Kidney (tissue), 14 donors: ENCODE measurements around the gene CD4. TPM values are rescaled to one million over a fixed set of nuclear protein-coding genes. Genes with fewer than 3 reads are reported as not detected.

Experiments
- DNase-seq, 5 donors: peaks; one replicate each; pipeline ENCODE4 v3.0.0-alpha.2; 2013 to 2020
- FAIRE-seq: peaks from 2 replicates; lab custom pipeline; 2012; peaks lifted over from hg19 to GRCh38; lab: Jason Lieb, UNC
- H3K27ac ChIP-seq, 2 donors: one replicate each; pipeline ENCODE4 v1.7.0; 2013; ENCODE audit warnings: low read depth in 2 of 2, low read length in 2 of 2, inconsistent platforms in 1 of 2
- H3K27me3 ChIP-seq: one replicate; pipeline ENCODE4 v1.7.1; 2013; ENCODE audit warnings: low read length, inconsistent platforms; ENCODE audit not compliant: control insufficient read depth, insufficient read depth
- H3K36me3 ChIP-seq, 3 donors: one replicate each; pipeline versions ENCODE4 v1.7.0 to v1.7.1; 2013; ENCODE audit warnings: low read length in 3 of 3, control low read depth in 1 of 3, inconsistent platforms in 1 of 3; ENCODE audit not compliant: insufficient read depth in 3 of 3, control insufficient read depth in 2 of 3
- H3K4me1 ChIP-seq, 3 donors: one replicate each; pipeline versions ENCODE4 v1.7.0 to v1.7.1; 2013; ENCODE audit warnings: low read length in 3 of 3, inconsistent platforms in 1 of 3, low read depth in 1 of 3; ENCODE audit not compliant: control insufficient read depth in 2 of 3, insufficient read depth in 2 of 3
- H3K4me3 ChIP-seq, 3 donors: one replicate each; pipeline versions ENCODE4 v1.7.0 to v1.8.1; 2013; ENCODE audit warnings: low read length in 3 of 3, control low read depth in 1 of 3, inconsistent platforms in 1 of 3
- H3K9ac ChIP-seq, 3 donors: one replicate each; pipeline versions ENCODE4 v1.7.0 to v1.7.1; 2013; ENCODE audit warnings: low read length in 3 of 3, control low read depth in 1 of 3, inconsistent platforms in 1 of 3
- H3K9me3 ChIP-seq, 3 donors: one replicate each; pipeline versions ENCODE4 v1.7.0 to v1.7.1; 2013; ENCODE audit warnings: low read length in 3 of 3, control low read depth in 1 of 3, inconsistent platforms in 1 of 3; ENCODE audit not compliant: control insufficient read depth in 2 of 3, insufficient read depth in 1 of 3
- CTCF ChIP-seq: IDR thresholded peaks from 3 replicates; pipeline ENCODE4 v1.5.1; 2012; ENCODE audit warnings: mild to moderate bottlenecking, moderate library complexity, borderline replicate concordance; ENCODE audit not compliant: insufficient read depth; ENCODE audit errors: extremely low read depth
- intact Hi-C: fragments of 100-400 bp; cut with DNase I; formaldehyde crosslinking; loops from one replicate; pipeline ENCODE4 v1.11.1; 2022
- polyA plus RNA-seq: library from polyadenylated mRNA; stranded (reverse); fragments of 350-450 nt; fragmentation: Illumina TruSeq; extraction: RNeasy Lipid Tissue Mini Kit (QIAGEN cat#74804); gene quantifications from one replicate; pipeline ENCODE4 v1.2.3, GENCODE V29; 2014; ENCODE audit warnings: low read depth, low replicate concordance; ENCODE audit not compliant: insufficient read depth
- total RNA-seq: library from RNA; stranded (reverse); fragmentation: NEBNext Ultra II Directional; extraction: Animal tissue kit (Norgen Biotek cat#: 25700); gene quantifications from one replicate; pipeline ENCODE4 v1.2.1, GENCODE V29; 2021
- donor health status: control.
- donor health status: control.
- donor health status: control.
- donor health status: control.
- donor health status: control.
- donor health status: DM: yes; HTN: yes; CAD: no.
- donor health status: Normal renal cell carcinoma (clear cell type).

CD4 gene
- total and polyA plus RNA-seq, 2 donors from 2014 or later: 12.2 to 38.1 TPM

DNA sequence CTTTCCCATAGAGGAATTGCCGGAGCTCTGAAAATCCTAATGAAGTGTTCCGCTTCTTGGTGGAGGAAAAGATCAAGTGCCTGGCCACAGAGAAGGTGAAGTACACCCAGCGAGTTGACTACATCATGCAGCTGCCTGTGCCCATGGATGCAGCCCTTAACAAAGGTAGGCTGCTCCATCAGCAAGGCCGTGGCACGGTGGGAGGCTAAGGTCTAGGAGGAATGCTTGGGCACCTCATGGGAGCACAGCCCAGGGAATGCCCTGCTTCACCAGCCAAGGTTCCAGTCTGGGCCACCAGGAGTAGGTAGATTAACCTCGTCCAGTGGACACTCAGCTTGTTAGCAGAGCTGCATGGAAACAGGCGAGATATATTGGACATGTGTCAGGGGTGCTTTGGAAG, 71.6 kb downstream of the CD4 start:
- DNase-seq: peak in 1 of 5 donors; percentile 41
- Histone ChIP-seq H3K36me3 (peaks cover 12 to 77% (median 46%) of the 10 kb centered on the region in 3 donors), H3K27ac (no peak overlapping the region), H3K4me1 (no peaks in the 10 kb centered on the region), H3K4me3 (no peak overlapping the region), H3K9ac (no peak overlapping the region), H3K27me3 (no peaks in the 10 kb centered on the region), H3K9me3 (no peaks in the 10 kb centered on the region)
- FAIRE-seq: no peak
- intact Hi-C loops: no loop called here
- TF ChIP-seq CTCF: no peak

- Histone ChIP-seq H3K36me3 (peaks cover 12 to 72% (median 46%) of the 10 kb centered on the region in 3 donors), H3K4me1 (no peaks in the 10 kb centered on the region), H3K9ac (no peak overlapping the region), H3K9me3 (no peaks in the 10 kb centered on the region), H3K27ac (no peak overlapping the region), H3K4me3 (no peak overlapping the region), H3K27me3 (no peaks in the 10 kb centered on the region)
- DNase-seq (peak in 1 of 5 donors; percentile 59), FAIRE-seq (no peak)
- intact Hi-C loops: no loop called here
- no peak for TF ChIP-seq CTCF
These were observed 72.1 kb downstream of the CD4 start for GRCh38 chr12:6861391-6861790.

DNA sequence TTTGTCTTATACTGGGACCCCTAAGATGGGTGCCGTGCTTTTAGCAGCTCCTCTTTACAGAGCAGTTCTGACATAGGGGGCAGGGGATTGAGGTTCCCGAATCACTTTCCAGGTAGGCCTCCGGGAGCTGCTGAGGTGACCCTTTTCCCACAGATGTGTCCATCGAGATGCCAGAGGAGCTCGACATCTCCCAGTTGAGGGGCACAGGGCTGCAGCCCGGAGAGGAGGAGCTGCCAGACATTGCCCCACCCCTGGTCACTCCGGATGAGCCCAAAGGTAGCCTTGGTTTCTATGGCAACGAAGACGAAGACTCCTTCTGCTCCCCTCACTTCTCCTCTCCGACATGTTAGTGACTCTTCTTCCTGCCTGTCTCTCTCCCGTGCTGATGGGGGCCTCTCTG, 73.7 kb downstream of the CD4 start:
- no peak overlapping the region for H3K9ac ChIP-seq
- intact Hi-C loops: no loop called here
- H3K4me1 ChIP-seq: peaks cover 0 to 5% (median 0%) of the 10 kb centered on the region in 3 donors
- H3K27ac ChIP-seq: no peak overlapping the region
- H3K36me3 ChIP-seq: peaks cover 6 to 56% (median 34%) of the 10 kb centered on the region in 3 donors
- H3K9me3 ChIP-seq: no peaks in the 10 kb centered on the region
- TF ChIP-seq CTCF: no peak
- DNase-seq (peak in 1 of 5 donors; percentile 59), FAIRE-seq (no peak)
- H3K27me3 ChIP-seq: no peaks in the 10 kb centered on the region
- no peak overlapping the region for H3K4me3 ChIP-seq
